ENCODE results near the gene MKS1.

Gene MKS1

DNA sequence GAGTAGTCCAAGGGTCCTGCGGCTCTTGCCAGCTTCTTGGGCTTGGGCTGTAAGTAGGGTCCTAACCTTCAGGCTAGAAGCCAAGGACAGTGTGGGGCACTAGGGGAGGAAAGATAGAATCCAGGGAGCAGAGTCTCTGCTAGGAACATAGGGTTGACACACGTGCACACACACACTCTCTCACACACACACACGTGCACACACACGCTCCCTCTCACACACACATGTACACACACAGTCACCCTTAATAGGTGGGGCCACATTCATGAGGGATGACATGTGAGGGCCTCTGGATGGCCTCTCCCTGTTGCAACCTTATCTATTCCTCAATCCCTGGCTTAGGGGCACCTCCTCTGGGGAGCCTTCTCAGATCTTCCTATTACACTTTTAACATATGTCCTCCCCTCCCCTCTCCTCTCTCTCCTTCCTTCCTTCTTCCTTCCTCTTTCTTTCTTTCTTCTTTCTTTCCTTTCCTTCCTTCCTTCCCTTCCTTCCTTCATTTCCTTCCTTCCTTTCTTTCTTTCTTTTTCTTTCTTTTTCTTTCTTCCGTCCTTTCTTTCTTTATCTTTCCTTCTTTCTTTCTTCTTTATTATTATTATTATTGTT is 23.4 kb downstream of the MKS1 start:
- DNase-seq: no peak

DNA sequence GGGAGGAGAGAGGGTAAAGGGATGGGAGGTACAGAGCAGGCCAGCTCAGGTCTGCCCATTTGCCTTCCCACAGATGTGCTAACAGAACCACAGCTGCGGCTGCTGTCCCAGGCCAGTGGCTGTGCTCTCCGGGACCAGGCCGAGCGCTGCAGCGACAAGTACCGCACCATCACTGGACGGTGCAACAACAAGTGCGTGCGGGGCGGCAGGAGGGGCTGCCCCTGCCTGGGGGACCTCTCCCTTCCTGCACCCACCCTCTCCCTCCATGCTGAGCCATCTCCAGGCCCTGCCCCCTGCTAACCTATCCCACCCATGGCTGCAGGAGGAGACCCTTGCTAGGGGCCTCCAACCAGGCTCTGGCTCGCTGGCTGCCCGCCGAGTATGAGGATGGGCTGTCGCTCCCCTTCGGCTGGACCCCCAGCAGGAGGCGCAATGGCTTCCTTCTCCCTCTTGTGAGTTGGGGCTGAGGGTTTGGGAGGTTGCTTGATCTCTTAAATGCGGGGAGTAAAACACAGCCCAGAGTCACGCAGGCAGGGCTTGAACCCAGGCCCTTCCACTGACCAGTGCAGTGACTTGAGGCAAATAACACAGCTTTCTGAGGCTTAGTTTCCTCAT is 25.3 kb downstream of the MKS1 start:
- no peak for DNase-seq

DNA sequence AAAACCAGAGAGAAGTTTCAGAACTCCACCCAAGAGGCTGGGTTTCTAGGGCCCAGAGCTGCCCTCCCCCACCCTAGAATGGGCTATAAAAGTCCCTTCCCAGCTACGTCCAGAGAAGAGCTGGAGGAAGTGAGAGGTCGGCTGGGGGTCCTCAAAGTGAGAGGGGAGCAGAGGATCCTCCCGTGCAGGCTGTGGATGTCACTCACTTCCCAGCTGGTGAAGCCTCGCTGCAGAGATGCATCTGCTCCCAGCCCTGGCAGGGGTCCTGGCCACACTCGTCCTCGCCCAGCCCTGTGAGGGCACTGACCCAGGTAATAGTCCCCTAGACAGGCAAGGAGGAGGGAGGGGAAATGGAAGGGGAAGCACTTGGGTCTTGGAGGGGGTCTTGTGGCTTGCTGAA is 26.4 kb downstream of the MKS1 start, which contains the start of gene EPX:
Gene EPX, plus strand, starts transcription at position 115 of the 400 bp plus-strand sequence. Its CDS starts 121 bp downstream, at position 236.
- DNase-seq: no peak

DNA sequence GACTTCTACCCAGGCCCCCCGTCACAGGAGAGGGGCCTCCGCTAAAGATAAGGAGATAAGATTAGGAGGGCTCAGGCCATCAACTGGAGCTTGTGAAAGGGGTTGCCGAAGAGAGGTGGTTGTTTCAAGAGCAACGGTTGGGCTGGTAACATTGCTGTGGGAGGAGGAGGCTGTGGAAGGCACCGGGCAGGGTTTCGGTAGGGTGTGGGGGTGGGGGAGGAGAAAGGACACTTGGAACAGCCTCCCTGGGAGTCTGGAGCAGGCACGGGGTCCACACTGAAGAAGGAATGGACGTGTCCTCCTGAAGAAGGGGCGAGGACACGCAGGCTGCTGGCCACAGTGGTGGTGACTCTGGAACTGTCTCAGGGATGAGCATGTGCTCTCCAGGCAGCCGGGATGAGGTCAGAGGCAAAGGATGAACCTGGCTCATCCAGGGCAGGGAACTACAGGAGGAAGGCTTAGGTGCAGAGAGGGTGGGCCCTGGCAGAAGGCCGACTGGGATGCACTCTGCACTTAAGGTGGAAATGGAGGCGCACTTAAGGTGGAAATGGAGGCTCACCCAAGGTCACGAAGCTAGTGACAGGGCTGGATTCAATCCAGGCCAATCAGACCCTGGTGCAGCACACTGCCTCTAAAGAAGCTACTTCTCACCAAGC is 27.7 kb downstream of the MKS1 start:
- DNase-seq: no peak

DNA sequence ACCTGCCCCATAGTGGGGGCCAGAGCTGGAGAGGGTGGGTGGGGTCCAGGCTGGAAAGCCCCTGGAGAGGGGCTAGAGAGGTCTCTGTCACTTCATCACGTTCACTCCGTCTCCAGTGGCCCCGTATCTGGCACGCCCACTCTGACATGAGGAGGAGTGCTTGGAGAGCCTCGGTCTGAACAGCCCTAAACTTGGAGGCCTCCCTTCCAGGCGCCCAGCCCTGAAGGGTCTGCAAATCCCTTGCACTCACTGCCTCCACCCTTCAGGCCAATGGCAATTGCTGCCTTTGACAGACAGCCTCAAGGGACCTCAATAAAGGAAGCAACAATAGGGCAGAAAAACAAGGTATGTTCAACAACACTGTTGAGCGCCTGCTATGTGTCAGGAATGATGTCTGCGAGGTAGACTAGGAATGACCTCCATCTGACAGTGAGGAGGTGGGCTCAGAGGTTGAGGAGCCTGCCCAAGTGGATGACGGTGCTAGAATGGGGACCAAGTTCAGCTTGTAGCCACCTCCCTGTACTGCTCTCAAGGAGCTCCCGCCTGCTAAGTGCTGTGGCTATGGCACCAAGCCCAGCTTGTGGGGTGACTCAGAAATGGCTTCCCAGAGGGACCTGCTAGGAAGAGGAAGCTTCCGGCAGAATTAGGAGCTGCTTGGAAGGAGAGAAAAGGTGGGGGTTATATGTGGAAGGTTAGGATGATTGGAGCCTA is 29.5 kb downstream of the MKS1 start:
- peak; percentile 87 for DNase-seq

DNA sequence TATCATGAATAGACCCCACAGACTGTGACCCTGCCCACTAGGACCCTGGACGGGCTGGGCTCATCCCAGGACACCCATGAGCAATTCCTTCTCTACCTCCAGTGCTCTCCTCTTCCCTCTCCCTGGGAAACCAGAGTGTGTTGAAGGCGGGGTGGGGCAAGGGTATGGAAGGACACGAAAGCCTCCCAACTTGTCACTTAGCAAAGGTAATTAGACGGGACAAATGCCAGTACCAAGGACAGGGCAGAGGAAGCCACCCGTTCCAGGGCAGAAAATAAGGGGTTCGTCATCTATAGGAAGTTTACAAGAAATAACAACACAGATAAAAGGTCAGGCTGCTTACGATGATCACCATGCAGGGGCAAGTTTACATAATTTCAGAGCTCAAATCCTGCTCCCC is 31.4 kb downstream of the MKS1 start:
- DNase-seq: no peak

DNA sequence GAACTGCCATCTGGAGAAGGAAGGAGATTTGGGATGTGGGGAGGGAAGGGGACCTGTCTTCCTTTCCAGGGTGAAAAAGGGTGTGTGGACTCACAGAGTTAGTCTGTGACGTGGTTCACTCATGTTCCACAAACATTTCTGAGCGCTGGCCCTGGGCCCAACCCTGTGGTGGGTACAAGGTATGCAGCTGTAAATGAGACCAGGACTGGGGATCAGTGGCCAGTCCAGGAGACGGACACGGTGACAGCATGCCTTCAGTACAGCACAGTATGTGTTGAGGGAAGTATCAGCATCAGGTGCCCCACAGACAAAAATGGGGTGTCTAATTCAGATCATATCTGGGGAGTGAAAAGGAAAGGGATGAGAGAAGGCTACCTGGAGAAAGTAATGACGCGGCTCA is 32.0 kb downstream of the MKS1 start:
- no peak for DNase-seq

DNA sequence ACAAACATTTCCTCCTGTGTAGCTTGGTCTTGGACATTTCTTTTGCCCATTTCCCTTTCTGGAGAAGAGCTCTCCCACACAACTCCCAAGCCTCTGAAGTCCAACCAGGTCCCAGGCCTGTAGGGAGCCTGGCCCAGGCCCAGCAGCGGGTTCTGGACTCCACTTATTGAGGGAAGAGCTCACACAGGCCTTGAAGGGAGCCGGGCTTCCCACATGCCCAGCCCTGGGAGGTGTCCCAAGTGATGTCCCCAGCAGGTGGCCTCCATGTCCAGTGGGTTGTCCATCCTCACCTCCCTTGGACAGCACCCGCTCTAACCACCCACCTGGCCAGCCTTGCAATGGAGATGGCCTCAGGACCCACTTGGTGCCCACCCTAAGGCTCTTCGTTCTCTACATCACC is 32.5 kb downstream of the MKS1 start:
- DNase-seq: no peak

DNA sequence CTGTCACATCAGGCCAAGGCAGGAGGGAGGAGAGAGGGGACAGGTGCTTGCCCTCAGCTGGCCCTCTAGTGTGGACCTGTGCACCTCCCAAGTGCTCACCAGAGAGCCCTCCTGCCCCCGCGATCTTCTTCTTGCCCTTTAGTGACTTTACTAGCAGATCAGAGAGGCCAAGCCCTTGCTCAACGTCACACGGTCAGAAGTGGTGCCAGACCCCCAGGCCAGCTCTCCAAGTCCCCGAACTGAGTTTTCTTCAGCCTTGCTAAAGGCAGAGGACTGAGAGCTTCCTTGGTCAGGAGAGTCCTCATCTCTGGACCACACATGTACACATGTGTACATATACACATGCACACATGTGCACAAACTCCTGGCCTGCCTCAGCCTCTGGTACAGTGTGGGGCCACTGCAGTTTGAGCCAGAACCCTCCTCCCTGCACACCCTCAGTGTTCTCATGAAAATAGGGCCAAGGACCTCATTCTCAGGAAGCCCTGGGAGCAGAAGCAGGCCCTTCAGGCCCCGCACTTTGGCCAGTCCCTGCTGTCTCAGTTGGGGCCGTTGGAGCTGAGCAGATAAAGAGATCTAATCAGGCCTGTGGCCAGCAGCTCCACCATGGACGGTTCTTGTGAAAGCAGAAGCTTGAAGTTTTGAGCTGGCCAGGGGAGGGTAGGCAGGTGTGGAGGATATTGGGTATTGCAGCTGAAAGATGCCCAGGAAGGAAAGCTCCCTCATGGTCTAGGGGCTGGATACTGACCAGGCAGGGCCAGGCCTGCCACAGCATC is 33.9 kb downstream of the MKS1 start:
- no peak for DNase-seq

DNA sequence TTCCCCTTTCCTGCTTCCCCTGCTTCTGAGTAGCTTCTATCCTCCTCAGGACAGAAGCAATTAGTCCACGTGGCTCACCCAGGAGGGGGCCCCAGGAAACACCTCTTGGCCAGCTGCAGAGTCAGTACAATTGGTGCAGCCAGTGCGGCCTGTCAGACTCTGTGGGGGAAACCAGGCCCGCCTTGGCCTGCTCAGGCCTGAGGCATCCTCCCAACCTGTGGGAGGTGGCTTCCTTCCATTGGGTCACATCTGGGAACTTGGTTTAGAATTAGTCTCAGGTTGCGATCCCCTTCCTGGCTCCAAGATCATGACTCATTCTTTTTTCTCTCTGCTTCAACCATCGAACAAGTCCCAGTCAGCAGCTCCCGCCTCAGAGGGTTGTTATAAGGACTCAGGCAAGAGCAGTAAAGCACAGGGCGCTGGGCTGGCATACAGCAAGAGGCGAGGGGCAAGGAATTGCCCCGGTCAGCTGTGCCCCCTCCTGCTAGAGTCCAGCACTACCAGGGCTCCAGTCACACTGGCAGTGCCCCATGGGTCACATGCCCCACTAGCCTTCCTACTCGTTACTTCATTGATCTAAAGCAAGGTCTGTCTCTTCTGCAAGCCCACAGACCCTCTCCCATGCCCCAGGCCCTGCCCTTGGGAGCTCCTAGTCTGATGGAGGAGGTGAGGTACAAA is 34.6 kb downstream of the MKS1 start:
- peak; percentile 63 for DNase-seq

DNA sequence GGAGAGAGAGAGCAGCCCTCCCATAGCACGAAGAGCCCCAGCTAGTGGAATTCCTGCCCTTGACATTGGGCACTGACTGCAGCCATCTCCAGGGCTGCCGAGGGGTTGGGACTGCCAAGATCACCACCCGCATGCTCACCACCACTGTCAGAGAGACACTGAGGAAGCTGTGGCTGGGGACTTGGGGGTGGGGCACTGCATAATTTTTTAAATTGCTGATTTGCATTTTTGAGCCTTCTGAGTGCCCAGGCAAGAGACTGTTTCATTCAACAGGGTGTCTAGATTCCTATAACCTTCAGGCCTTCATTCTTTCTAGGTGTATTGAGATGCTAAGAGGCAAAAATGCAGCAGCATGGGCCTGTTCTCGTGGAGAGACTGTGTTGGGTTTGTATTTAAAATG is 35.5 kb downstream of the MKS1 start:
- DNase-seq: no peak

DNA sequence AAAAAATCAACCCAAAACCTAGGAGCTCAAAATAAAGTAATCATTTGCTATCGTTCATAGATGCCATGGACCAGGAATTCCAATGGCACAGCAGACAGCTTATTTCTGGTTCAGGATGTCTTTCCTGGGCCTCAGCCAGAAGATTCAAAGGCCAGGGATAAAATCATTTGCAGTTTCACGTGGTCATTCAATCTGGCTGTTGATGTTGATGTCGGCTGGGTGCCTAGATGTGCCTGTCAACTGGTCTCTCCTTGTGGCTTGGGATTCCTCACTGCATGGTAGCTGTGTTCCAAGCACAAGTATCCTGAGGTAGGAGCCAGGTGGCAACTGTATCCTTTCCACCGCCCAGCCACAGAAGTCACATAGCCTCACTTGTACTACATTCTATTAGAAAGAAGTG is 37.3 kb downstream of the MKS1 start:
- no peak for DNase-seq

DNA sequence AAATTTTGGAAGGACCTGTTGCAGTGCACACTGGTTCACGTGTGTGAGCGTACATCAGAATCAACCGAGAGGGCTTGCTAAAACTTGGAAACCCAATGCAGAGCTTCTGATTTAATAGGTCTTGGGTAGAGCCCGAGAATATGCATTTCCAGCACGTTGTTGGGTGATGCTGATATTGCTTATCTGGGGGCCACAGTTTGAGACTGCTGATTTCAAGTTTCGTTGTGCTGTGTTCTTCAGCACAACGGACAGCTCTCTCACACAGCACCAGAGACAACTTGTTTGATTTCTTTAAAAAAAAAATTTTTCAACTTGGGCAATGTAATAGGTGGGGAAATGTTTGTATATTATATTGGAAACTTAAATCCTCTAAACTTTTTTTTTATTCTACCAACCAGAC is 42.9 kb downstream of the MKS1 start:
- no peak for DNase-seq

DNA sequence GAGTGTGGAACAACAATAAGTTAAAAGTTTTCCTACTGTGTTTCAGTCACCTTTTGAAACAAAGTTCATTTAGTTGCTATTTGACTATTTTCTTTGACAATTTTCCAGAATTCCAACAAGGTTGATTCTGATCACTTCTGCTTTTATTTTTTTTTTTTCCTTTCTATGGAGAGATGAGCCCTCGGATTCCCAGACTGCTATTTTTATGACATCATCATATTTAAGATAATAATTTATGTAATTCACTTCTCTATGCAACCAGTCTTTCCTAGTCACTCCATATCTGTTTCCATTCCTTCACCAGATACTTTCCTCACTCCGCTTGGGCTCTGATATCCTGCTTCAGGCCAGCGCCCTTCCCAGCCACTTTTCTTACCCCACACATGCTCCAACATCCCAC is 44.2 kb downstream of the MKS1 start:
- DNase-seq: no peak

DNA sequence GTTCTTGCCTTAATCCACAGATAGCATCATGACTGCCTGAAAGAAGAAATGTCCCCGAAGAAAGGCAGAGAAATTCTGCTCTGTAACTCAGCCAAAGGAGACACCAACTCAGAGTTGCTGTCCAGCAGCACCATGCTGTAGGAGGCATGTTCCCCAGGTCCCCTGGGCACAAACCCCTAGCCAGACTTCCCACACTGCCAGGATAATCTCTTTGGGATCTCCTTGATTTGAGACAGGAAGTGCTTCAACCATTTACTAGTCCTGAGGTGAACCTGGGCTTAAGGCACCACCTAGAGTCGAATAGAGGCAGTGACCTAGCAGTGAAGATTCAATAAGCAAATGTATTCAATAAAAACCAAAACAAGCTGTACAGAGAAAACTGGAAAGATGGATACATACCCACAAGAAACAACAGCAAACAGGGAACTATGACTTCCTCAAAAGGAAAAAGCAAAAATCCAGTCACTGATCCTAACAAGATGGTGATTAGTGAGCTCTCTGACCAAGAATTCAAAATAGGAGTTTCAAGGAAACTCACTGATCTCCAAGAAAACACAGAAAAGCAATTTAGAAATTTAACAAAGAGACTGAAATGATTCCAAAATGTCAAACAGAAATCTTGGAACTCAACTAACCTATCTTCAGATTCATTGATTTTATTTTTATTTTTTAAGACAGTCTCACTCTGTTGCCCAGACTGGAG is 46.5 kb downstream of the MKS1 start:
- DNase-seq: peak; percentile 34

DNA sequence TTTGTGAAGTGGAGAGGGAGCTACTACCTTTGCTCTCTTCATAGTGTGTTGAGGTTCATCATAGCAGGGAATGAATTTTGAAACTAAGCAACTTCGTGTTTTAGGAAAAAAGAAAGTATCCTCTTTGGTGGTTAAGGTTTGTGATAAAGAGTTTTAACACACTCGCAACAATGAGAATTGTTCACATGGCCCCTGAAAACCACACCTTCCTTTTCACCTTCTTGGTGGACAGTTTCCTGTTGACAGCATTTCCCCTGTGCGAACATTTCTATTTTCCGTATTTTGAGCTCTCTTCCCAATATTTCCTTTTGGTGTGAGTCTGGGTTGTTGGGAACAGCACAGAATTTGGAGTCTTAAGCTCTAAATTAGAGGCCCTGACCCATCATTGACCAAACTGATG is 48.4 kb downstream of the MKS1 start:
- DNase-seq: no peak

DNA sequence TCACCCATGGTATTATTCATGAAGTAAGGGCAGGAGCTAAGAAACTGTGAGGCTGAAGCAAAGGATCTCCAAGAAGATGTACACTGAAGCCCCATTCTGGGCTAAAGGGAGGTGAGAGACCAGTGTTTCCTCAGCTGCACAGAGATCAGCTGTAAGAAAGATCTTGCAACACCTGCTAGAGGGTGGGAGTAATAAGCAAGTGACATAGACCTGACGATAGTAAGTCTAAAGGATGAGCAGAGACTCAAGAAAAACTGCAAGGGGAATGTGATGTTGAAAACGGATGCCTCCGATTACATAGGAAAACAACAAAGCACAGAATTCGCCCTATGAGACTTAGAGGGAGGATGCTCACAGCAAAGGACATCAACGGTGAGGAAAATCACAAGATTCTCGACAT is 52.4 kb downstream of the MKS1 start, which contains the start of gene OR4D2:
Gene OR4D2, plus strand, starts transcription at position 301 of the 400 bp plus-strand sequence. CDS start 2,674 bp downstream, outside the sequence.
- no peak for DNase-seq

DNA sequence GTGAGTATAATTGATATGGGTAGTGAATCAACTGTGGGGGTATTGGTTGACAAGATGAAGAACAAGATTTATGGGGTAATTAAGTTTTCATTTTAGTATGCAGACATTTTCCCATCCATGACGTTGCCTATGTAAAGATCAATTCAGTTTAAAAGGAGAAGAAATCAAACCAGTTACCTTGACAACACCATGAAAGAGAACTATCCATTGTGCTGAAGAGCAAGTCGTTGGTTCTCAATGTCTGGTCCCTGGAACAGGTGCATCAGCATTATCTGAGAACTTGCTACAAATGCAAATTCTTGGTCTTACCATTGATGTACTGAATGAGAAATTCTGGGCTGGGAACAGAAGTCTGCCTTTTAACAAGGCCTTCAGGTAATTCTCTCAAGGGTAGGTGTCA is 53.1 kb downstream of the MKS1 start:
- no peak for DNase-seq

DNA sequence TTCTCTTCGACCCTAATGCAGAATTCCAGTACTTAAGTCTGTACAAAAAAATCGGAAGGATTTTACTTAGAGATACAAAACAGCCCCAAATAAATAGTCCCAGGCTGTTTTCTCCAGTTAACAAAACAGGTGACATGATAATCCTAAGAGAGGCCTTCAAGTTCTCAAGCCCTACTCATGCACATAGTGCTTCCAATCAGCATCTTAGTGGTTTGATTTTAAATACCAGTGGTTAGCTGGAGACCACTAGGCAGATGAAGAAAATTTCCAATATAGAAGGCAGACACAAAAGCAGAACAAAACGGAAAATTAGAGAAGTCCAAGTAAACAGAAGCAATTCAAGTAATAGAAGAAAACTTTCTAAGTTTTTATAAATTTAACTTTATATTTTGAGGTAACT is 57.5 kb downstream of the MKS1 start:
- DNase-seq: no peak

DNA sequence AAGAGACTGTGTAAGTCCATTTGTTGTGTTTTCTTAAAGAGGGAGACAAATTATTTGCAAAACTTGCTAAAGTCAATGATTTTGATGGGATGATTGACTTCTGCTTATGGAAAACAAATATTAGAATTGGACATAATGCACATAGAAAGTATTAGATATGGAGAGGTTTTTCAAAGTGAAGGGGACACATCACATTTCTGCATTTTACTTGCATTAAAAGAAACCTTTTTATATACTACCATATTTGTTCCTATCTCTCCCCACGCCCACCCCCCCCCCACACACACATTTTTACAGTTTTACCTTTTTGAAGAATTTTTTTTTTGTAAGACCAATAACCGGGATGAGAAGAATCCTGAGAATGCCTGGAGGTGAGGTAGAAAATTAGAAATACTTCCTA is 60.9 kb downstream of the MKS1 start:
- no peak for DNase-seq

All from EL (cell line).